Spleen (tissue), 7 donors: ENCODE measurements around the gene SCAMP3.

ENCODE experiments used
- CTCF ChIP-seq, 11 experiments: fragments of 200-600 bp in 7 of 11; fragments of 450-650 bp in 4 of 11; sonication (generic) in 4 of 11; IDR thresholded peaks in 8 of 11; conservative IDR thresholded peaks in 3 of 11; 1 replicate in 7 of 11; 2 replicates in 4 of 11; pipeline versions ENCODE4 v1.4.0 to v1.8.0; 2016 to 2021; ENCODE audit warnings: antibody characterized with exemption in 11 of 11, inconsistent platforms in 4 of 11, mild to moderate bottlenecking in 1 of 11
- POLR2A ChIP-seq, 3 donors: fragments of 450-650 bp; IDR thresholded peaks; one replicate each; pipeline ENCODE4 v1.5.1; 2017; ENCODE audit warnings: antibody characterized with exemption in 3 of 3, mild to moderate bottlenecking in 1 of 3
- donor health status: DM: no; HTN: no; CAD: no; lungs with moderate emphysema.
- donor health status: DM: no; HTN: no; CAD: no.
- donor health status: DM: no; HTN: no; CAD: no.

GRCh38 chr1:155297384-155297783 is 35.2 kb upstream of the SCAMP3 start:
- TF ChIP-seq POLR2A (IDR thresholded peaks at IDR 0.05) (no peak), CTCF (IDR thresholded peaks at IDR 0.05 in 8 of 11, conservative IDR thresholded peaks at IDR 0.05 in 3 of 11) (no peak)
